Eye (tissue), 1 donor: Measurements from ENCODE around the gene SDHB.

Experiments
- DNase-seq: peaks from one replicate; pipeline ENCODE4 v3.0.0-alpha.2; 2015

The SDHB gene

DNA sequence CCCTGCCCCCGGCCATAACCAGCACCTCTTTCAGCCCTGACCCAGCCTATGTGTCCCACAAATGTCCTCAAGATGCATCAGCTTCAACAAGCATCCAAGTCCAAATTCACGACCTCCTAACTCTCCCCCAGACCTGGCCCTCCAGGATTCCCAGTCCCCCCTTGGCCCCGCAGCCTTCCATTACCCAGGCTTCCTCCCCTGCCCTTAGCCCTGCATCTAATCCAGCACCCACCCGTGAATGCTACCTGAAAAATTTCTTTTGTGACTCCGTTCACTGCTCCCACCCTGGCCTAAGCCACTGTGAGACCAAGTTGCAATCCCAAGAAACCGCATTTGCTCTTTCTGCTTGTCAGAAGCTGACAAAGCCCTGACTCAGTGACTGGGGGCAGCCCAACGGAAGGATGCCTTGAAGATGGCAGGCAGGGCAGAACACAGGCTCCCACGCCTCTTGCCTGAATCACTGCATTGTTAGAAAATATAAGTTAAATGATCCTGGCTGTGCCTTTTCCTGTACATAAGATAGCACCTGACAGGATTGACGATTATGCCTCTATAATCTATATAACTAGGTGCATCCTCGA, 72.5 kb downstream of the SDHB start:
- DNase-seq: no peak

DNA sequence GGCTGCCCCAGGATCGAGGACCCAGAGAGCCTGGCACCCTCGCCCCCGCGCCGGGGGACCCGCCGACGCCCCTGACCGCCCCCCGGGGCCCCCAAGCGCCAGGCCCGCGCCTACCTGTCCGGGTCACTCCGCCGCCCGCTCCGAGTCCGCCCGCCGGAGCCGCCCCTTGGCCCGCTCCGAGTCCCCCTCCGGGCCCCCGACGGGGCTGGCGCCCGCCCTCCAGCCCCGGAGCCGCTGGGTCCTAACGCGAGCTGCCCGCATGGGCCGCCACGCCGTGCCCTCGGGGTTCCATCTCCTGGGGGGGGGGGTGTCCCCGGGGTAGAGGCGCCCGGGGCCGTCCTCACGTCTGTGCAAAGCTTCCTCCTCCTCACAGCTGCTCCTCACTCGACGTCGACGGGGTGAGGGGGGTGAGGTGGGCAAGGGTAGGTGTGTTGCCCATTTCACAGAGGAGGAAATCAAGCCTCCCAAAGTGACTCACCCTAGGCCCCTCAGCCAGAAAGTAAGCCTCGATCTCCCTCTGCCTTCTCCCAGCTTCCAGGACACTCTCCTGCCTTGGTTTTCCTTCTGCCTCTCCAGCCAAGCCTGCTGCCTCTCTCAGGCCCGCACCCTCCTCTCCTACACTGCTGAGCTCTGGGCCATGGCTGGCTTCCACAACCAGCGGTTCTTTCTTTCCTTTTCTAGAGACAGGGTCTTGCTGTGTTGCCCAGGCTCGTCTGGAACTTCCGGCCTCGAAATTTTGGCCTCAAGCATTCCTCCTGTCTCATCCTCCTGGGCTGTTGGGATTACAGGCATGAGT, 73.2 kb downstream of the SDHB start, which contains the start of gene MFAP2:
Gene MFAP2 (minus strand): TSS at position 148 of the 796 bp plus-strand sequence. CDS start 2,347 bp downstream, outside the sequence.
- DNase-seq: peak; percentile 72

DNA sequence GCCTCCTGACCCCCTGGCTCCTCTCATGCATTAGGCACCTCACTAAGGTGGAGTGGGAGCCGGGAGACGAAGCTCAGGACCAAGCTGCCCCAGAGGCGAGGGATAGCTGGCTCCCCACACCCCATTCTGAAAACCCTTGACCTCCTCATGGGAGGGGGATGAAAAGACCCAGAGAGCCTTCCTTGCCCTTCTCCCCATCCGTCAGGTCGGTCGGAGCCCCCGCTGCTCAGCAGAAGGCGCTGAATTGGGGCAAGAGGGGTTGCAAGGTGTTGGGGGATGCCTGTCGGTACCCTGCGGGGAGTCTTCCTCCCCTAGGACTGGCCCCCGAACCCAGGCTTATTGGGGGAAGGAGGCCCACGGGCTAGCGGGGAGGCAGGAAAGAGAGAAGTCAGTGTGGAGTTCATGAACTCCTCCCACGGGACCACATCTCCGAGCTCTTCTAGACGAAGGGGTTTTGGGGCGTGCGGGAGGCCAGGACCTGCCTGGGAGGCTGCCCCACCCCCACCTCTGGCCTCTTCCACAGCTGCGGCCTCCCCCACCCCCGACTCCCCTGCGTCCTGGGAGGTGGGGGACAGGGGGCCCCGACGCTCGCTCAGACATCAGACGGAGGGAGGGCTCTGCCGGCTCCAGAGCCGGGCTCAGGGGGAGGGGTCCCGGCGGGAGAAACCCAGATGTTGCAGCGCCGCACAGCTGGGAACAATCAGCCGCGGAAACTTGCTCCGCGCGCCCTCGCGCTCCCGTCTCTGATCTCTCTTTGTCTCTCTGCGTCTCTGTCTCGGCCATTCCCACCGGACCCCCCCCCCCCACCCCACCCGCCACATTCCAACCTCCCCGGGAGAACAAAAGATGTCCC, 74.1 kb downstream of the SDHB start:
- DNase-seq: peak; percentile 78

DNA sequence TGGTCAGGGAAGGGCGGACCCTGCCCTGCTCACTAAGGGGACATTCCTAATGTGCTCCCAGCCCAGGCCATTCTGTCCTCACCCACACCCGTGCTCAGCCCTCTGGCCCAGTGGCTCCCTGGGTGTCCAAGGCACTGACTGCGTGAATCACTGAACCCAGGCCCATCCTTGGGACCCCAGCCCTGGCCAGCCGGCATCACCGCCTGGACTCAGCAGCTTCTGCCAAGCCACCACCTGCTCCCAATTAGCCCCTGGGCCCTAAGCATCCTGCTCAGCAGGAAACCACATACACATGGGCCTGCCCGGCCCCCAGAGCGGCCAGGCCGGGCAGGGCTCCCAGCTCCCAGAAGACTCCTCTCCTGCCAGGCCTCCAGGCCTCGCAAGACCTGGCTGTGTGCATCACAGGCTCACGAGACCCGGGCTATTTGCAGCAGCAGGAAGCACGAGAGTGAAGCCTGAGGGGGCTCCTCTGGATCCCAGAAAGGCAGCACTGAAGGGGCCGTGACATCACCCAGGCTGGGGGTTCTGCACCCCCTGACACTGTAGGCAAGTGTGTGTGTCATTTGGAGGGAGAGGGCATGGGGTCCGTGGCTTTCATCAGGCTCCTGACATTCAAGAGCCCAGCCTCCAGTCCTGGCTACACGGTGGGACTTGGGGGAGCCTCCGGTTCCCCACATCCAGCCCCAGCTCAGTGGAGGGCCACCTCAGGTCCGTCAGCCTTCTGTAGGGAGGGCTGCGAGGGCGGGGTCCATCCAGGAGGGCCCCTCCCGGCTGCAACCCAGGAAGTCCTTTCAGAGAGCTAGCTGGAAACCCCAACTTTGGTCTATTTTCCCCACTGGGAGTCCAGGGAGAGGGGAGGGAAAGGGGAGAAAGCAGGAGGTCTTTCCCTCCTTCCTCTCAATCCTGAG, 75.0 kb downstream of the SDHB start:
- DNase-seq: peak; percentile 74

DNA sequence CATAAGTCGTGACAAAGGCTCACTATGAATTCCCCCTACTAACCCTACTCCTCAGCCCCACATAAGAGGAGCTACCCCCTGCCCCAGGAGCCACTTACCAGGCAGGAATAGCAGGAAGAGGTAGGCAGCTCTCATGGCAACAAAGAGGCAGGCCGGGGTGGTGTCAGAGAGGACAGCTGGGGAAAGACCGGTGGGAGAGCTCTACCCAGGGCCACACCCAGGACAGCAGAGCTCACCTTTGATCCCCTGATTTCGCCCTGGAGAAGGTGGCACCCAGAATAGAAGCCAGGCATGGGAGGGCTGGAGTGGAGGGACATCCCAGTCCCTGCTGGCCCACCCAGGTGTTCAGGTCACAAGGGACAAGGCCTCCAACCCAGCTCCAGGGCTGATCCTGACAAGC, 75.7 kb downstream of the SDHB start:
- no peak for DNase-seq

DNA sequence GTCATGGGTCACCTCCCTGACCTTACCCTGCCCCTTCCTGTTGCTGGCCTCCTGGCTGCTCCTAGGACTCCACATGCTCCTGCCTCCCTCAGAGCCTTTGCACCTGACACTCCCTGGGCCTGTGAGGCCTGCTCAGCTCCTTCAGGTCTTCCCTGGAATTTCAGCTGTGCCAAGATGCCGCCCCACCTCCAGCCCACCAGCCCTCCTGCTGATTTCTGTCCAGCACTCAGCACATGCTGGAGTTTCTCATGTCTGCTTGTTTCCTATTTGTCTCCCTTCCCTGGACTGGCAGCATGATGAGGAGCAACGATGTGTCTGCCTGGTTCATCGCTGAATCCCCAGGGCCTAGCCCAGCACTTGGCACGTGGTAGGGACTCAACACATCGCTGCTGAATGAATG, 76.5 kb downstream of the SDHB start:
- DNase-seq: no peak

DNA sequence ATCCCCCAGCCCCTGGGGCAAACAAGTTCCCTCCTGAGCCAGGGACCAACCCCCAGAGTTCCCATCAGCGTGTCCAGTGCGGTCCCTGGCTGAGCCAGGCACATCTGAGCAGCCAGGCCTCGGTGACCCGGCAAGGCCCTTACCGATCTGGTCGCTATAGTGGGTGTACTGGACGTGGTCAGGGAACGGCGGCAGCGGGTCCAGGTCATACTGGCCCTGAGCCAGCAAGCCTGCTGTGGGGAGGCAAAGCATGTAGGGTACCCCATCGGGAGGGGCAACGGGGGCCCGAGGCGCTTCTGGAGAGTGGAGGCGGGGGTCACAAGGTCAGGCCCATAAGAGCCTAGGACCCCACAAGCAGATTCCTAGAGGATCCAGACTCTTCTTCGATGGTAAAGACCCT, 76.9 kb downstream of the SDHB start:
- no peak for DNase-seq

DNA sequence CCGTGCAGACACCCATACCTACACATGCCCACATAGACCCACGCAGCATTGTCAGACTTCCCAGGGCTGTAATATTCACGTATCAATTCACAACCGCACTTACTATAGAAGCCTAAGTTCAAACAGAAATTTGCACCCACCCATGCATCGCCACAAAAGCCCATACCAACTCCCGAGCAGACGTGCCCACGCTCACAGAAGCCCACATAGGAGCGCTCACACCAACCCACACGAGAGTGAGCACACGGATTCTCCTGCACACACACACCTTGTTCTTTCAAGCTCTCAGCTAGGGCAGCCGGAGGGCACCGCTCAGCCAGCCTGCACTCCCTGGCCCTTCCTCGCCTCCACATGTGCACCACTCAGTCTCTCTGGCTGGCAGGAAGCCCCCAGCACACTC, 78.0 kb downstream of the SDHB start:
- DNase-seq: no peak

DNA sequence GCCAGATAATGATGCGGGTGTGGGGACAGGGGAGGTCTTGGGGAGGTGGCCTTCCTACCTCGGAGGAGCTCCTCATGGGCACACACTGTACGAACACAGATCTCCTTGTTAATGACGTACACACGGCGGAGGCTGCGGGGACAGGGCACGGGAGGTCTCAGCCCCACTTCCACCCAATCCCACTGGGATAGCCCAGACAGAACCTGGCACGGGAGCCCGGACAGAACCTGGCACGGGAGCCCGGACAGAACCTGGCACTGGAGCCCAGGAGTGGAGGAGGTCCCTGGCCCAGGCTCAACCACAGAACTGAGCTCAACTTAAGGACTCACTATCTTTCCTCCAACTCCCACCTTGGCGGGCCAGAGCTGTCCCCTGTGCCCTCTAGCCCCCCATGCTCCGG, 78.6 kb downstream of the SDHB start:
- DNase-seq: no peak

DNA sequence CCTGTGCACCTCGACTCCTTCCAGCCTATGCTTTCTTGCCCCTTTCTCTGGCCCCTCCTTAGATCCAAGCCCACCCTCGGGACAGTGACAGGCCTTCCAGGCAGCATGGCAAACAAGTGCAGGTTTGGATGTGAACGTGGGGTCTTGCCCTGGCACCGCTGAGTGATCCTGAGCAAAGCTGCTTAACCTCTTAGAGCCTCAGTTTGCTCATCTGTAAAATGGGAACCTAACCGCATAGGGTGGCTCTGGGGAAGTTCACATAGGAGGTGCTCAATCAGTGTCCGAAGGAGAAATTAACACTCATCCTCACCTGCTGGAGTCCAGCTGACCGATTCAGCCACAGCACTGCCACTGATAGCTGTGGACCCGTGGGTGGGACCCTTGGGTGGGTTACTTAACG, 80.6 kb downstream of the SDHB start:
- no peak for DNase-seq

DNA sequence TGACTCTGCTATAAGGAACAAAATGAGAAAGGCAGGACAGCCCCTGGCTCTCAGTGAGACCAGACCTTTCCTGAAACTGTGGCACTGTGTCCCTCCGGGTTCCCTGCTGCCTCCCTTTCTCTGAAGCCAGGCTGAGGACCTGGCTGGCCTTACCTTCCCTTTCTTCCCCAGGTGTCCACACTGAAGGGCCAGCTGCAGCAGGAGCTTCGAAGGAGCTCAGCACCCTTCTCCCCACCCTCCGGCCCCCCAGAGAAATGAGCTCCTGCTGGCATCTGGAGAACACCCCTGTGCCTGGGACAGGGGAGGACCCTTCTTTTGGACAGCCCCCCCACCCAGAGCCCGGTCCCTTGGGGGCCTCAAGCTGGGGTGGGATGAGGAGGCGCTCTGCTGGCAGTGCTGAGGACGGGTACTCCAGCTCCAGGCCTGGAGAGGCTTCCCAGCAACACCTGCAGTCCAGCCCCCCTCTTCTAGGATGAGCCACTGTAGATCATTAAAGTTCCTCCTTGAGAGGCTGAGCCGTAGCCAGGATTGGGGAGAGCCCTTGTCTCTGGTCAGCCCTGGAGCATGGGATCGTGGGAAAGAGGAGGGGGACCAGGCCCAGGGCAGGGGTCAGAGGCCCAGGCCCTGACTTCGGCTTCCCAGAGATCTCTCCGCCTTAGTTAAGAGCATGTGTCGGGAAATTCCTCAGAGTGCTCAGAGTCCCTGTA, 81.5 kb downstream of the SDHB start:
- no peak for DNase-seq

DNA sequence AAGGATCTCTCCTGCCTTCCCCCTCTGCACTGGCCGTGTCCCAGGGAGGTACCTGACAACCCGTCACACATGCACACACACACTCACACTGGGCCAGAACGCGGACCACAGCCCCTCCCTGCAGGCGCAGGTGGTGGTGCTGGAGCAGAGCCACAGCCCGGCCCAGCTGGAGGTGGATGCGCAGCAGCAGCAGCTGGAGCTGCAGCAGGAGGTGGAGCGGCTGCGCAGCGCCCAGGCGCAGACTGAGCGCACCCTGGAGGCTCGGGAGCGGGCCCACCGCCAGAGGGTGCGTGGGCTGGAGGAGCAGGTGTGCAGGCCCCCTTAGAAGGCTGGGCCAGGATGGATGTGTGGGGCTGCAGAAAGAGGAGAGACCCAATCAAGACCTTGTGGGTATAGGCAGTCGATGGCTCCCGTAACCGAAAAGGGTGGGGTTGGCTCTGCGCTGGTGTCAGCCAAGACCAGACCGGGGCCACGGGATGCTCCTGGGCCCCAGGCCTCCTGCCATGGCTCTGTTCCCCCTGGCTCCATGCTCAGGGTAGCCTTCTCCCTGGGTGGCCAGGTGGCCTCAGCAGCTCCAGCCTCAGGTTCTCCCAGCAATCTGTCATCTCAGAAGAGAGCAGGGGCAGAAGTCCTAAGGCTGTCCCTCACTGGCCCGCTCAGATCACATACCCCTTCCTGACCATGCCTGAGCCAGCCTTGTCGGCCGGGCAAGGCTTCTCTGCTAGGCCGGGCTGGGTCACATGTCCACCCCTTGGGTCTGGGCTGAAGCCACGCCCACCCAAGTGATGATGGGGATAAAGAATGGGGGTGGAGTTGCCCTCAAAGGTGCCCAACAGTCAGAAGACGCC, 82.3 kb downstream of the SDHB start:
- DNase-seq: no peak

DNA sequence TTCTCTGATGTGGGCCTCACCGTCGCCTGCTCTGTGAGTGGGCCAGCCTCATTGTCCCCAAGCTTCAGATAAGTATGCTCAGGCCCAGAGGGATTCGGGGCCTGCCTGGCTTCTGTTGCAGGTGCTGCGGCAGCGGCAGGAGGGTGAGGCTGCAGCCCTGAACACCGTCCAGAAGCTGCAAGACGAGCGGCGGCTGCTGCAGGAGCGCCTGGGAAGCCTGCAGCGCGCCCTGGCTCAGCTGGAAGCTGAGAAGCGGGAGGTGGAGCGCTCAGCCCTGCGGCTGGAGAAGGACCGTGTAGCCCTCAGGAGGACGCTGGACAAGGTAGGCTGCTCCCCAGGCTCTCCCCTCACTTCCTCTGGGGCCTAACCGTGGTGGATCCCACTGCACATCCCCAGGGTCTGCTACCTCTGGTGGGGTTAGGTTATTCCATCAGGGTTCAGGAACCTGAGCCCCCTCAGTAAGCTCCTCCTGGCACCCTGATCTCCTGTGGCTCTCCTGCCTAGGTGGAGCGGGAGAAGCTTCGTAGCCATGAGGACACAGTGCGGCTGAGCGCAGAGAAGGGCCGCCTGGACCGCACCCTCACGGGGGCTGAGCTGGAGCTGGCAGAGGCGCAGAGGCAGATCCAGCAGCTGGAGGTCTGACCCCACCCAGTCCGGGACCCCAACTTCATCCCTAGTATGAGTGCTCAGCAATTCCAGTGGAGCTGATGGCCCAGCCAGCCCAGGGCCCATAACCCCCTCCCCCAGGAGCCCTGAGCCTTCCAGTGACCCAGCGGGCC, 83.5 kb downstream of the SDHB start:
- no peak for DNase-seq

DNA sequence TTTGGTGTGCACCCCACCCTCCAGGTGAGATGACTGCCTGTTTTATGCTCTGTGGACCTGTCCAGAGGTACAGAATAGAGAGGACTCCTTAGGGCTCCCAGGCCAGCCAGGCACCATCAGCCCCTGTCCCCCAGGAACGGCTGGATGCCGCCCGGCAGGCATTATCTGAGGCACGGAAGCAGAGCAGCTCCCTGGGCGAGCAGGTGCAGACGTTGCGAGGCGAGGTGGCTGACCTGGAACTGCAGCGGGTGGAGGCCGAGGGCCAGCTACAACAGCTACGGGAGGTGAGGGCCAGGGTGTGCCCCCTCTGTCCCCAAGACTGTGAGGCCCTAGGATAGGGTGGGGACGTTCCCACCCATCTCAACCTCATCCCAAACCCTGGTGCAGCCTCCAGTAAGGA, 84.2 kb downstream of the SDHB start:
- DNase-seq: no peak

DNA sequence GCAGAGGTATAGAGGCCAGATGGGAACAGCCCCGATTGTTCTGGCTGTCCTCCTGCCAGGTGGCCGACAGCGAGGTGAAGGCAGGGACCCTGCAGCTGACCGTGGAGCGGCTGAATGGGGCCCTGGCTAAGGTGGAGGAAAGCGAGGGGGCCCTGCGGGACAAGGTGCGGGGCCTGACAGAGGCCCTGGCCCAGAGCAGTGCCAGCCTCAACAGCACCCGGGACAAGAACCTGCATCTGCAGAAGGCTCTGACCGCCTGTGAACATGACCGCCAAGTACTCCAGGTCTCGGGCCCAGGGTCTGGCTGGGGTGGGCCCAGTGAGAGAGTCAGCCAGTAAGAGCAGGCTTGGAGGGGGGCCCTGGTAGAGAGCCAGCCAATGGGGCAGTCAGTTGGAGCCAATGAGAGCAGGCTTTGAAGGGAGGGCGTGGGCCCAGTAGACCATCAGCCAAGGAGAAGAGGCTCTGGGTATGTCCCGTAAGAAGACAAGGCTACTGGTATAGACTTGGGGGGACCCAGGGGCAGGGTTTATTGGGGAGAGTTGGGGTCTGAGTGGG, 84.7 kb downstream of the SDHB start:
- DNase-seq: no peak
